Measurements from ENCODE around the gene HCN2.

The HCN2 gene

DNA sequence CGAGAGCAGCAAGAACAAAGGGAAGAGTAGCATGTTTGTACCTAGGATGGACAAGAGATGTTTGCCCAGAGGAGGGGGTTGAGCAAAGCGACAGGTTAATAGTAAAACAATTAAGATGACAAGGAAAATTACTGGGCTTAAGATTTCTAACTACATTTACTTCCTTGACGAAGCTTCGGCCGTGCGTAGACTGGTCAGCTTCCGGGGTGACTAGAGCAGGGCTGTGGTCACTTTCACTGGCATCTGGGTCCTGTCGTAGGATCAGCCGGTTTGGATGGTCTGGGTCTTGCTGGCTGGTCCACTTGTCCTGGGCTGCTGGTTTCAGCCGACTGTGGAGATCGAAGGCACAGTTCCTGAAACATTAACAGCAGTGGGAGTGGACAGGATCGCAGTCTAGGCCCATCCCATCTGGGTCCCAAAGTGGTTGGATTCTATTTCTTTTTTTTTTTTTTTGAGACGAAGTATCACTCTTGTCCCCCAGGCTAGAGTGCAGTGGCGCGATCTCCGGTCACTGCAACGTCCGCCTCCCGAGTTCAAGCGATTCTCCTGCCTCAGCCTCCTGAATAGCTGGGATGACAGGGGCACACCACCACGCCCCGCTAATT lies 22.3 kb upstream of the HCN2 start:
- TF ChIP-seq EZH2phosphoT487 (conservative IDR thresholded peaks at IDR 0.05; ENCODE audit: low read length): no peak
- TF ChIP-seq, protein P1, sequence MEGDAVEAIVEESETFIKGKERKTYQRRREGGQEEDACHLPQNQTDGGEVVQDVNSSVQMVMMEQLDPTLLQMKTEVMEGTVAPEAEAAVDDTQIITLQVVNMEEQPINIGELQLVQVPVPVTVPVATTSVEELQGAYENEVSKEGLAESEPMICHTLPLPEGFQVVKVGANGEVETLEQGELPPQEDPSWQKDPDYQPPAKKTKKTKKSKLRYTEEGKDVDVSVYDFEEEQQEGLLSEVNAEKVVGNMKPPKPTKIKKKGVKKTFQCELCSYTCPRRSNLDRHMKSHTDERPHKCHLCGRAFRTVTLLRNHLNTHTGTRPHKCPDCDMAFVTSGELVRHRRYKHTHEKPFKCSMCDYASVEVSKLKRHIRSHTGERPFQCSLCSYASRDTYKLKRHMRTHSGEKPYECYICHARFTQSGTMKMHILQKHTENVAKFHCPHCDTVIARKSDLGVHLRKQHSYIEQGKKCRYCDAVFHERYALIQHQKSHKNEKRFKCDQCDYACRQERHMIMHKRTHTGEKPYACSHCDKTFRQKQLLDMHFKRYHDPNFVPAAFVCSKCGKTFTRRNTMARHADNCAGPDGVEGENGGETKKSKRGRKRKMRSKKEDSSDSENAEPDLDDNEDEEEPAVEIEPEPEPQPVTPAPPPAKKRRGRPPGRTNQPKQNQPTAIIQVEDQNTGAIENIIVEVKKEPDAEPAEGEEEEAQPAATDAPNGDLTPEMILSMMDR (IDR thresholded peaks at IDR 0.05; ENCODE audit: insufficient read depth, low read length, poor library complexity, severe bottlenecking): no peak
- H3K9me3 ChIP-seq (ENCODE audit: insufficient read depth, low read length): no peaks in the 10 kb centered on the region
- H3F3A ChIP-seq (ENCODE audit: insufficient read depth): peaks cover 14% of the 10 kb centered on the region
- no peaks in the 10 kb centered on the region for H4K20me1 ChIP-seq (ENCODE audit: low read depth, low read length)
- H2AFZ ChIP-seq (ENCODE audit: low read depth, low read length, severe bottlenecking): no peak overlapping the region
- H3K79me2 ChIP-seq (ENCODE audit: insufficient read depth, low read length): no peaks in the 10 kb centered on the region
- H3K4me3 ChIP-seq (ENCODE audit: insufficient read depth, low read length, poor library complexity, severe bottlenecking): no peak overlapping the region
- H3K9ac ChIP-seq (ENCODE audit: low read length): no peak overlapping the region
- H3K27ac ChIP-seq (ENCODE audit: low read depth, low read length): no peak overlapping the region
- no peaks in the 10 kb centered on the region for H3K27me3 ChIP-seq (ENCODE audit: low read length)
- H3K4me2 ChIP-seq (ENCODE audit: low read depth, low read length, poor library complexity, severe bottlenecking): no peak overlapping the region
- H3K36me3 ChIP-seq (ENCODE audit: low read length): no peaks in the 10 kb centered on the region
- no peaks in the 10 kb centered on the region for H3K9me2 ChIP-seq (replicated peaks; ENCODE audit: insufficient read depth, low read length)

DNA sequence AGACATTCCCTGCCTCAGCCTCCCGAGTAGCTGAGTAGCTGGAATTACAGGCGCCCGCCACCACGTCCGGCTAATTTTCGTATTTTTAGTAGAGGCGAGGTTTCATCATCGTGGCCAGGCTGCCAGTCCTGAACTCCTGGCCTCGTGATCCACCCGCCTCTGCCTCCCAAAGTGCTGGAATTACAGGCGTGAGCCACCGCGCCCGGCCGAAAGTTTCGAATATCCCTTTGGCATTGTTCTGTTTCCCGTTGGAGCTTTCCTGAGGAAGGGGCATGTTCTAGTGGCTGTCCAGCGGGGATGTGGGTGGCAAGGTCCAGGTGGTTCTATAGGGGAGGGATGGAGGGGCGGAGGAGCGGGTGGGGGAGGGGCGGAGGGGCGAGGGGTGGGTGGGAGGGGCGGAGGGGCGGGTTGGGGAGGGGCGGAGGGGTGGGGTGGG lies 19.4 kb upstream of the HCN2 start:
- Histone ChIP-seq H3K9me3 (ENCODE audit: insufficient read depth, low read length) (no peaks in the 10 kb centered on the region), H3K4me2 (ENCODE audit: low read depth, low read length, poor library complexity, severe bottlenecking) (no peak overlapping the region), H2AFZ (ENCODE audit: low read depth, low read length, severe bottlenecking) (no peak overlapping the region), H3K27ac (ENCODE audit: low read depth, low read length) (no peak overlapping the region), H3F3A (ENCODE audit: insufficient read depth) (peaks cover 14% of the 10 kb centered on the region), H3K36me3 (ENCODE audit: low read length) (no peaks in the 10 kb centered on the region), H3K27me3 (ENCODE audit: low read length) (no peaks in the 10 kb centered on the region), H4K20me1 (ENCODE audit: low read depth, low read length) (no peaks in the 10 kb centered on the region), H3K4me3 (ENCODE audit: insufficient read depth, low read length, poor library complexity, severe bottlenecking) (no peak overlapping the region), H3K79me2 (ENCODE audit: insufficient read depth, low read length) (peaks cover 27% of the 10 kb centered on the region), H3K9me2 (replicated peaks; ENCODE audit: insufficient read depth, low read length) (no peaks in the 10 kb centered on the region), H3K9ac (ENCODE audit: low read length) (no peak overlapping the region)
- TF ChIP-seq, protein P1 (IDR thresholded peaks at IDR 0.05; ENCODE audit: insufficient read depth, low read length, poor library complexity, severe bottlenecking): no peak
- no peak for TF ChIP-seq EZH2phosphoT487 (conservative IDR thresholded peaks at IDR 0.05; ENCODE audit: low read length)

DNA sequence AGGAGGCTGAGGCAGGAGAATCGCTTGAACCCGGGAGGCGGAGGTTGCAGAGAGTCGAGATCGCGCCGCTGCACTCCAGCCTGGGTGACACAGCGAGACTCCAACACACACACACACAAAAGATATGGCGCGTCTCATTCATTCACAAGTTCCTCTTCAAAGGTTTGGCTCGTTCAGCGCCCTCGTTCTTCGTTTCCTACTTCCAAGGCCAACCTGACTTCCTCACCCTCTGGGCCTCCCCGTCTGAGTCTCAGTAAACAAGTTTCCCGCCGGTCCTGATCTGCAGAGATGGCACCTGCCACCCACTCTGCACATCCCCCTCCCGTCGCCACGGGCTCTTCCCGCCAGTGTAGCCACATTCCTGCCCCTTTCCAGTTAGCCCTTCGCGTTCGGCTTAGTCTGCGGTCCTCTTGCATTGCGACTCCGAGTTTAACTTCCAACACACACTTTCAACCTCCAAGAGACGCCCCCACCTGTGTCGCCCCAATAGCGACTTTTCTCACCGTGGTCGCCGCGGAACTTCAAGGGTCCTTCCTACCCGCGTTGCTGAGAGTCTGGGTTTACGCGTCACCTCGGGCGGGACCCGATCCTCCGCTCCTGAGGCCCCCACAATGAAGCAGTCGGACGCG lies 18.6 kb upstream of the HCN2 start:
- peak overlapping the region; percentile 88 for H3K27ac ChIP-seq (ENCODE audit: low read depth, low read length)
- H3K9me2 ChIP-seq (replicated peaks; ENCODE audit: insufficient read depth, low read length): no peaks in the 10 kb centered on the region
- peak overlapping the region; percentile 68 for H3K9ac ChIP-seq (ENCODE audit: low read length)
- H3K4me2 ChIP-seq (ENCODE audit: low read depth, low read length, poor library complexity, severe bottlenecking): peak overlapping the region; percentile 83
- no peaks in the 10 kb centered on the region for H3K9me3 ChIP-seq (ENCODE audit: insufficient read depth, low read length)
- peaks cover 14% of the 10 kb centered on the region for H3F3A ChIP-seq (ENCODE audit: insufficient read depth)
- peak overlapping the region; percentile 65 for H3K4me3 ChIP-seq (ENCODE audit: insufficient read depth, low read length, poor library complexity, severe bottlenecking)
- H3K27me3 ChIP-seq (ENCODE audit: low read length): no peaks in the 10 kb centered on the region
- no peaks in the 10 kb centered on the region for H3K36me3 ChIP-seq (ENCODE audit: low read length)
- TF ChIP-seq, protein P1 (IDR thresholded peaks at IDR 0.05; ENCODE audit: insufficient read depth, low read length, poor library complexity, severe bottlenecking): no peak
- H2AFZ ChIP-seq (ENCODE audit: low read depth, low read length, severe bottlenecking): peak overlapping the region; percentile 92
- H4K20me1 ChIP-seq (ENCODE audit: low read depth, low read length): no peaks in the 10 kb centered on the region
- H3K79me2 ChIP-seq (ENCODE audit: insufficient read depth, low read length): peaks cover 33% of the 10 kb centered on the region
